ENCODE data around the gene MRGPRF.

The MRGPRF gene

GRCh38 chr11:69013009-69013951 is at the start of gene MRGPRF:
TSS of gene MRGPRF (minus strand) at chr11:69013246. CDS start at chr11:69009901, 3,345 bp downstream.
- Histone ChIP-seq H3K4me3 (peak within 1 kb of the TSS; percentile 21 to 48 (median 29)), H3K27ac (peak within 1 kb of the TSS in 20 of 21 experiments; percentile 28 to 91 (median 79))

GRCh38 chr11:69062169-69062855 is 49.3 kb upstream of the MRGPRF start:
- no peak overlapping the region for H3K4me3 ChIP-seq
- H3K27ac ChIP-seq = peak overlapping the region in 1 of 21 experiments; percentile 9

GRCh38 chr11:69061713-69062053 is 48.6 kb upstream of the MRGPRF start:
- H3K27ac ChIP-seq = peak overlapping the region in 1 of 21 experiments; percentile 9
- H3K4me3 ChIP-seq = no peak overlapping the region

- Histone ChIP-seq H3K4me3 (no peak overlapping the region), H3K27ac (peak overlapping the region in 1 of 21 experiments; percentile 13)
Measured at GRCh38 chr11:69060806-69061712, 48.0 kb upstream of the MRGPRF start.

- peak overlapping the region in 1 of 21 experiments; percentile 13 for H3K27ac ChIP-seq
- no peak overlapping the region for H3K4me3 ChIP-seq
Measured at GRCh38 chr11:69059985-69060384, 46.9 kb upstream of the MRGPRF start.

- H3K4me3 ChIP-seq = no peak overlapping the region
- H3K27ac ChIP-seq = peak overlapping the region in 2 of 21 experiments; percentile 2 to 32
Measured at GRCh38 chr11:69059429-69059828, 46.4 kb upstream of the MRGPRF start.

- Histone ChIP-seq H3K4me3 (no peak overlapping the region), H3K27ac (peak overlapping the region in 1 of 21 experiments; percentile 53)
Measured at GRCh38 chr11:69058511-69059270, 45.6 kb upstream of the MRGPRF start.

GRCh38 chr11:69057801-69058200 is 44.8 kb upstream of the MRGPRF start:
- H3K27ac ChIP-seq = peak overlapping the region in 1 of 21 experiments; percentile 53

GRCh38 chr11:69057236-69057635 is 44.2 kb upstream of the MRGPRF start:
- peak overlapping the region in 1 of 21 experiments; percentile 53 for H3K27ac ChIP-seq
- no peak overlapping the region for H3K4me3 ChIP-seq

More at GRCh38 chr11:69057801-69058200, 44.8 kb upstream of the MRGPRF start:
- no peak overlapping the region for H3K4me3 ChIP-seq

GRCh38 chr11:69055598-69056516 is 42.8 kb upstream of the MRGPRF start:
- Histone ChIP-seq H3K27ac (peak overlapping the region in 9 of 21 experiments; percentile 14 to 77 (median 55)), H3K4me3 (no peak overlapping the region)

GRCh38 chr11:69055212-69055586 is 42.2 kb upstream of the MRGPRF start:
- peak overlapping the region in 3 of 21 experiments; percentile 28 to 77 (median 77) for H3K27ac ChIP-seq

GRCh38 chr11:69054397-69055211 is 41.6 kb upstream of the MRGPRF start:
- Histone ChIP-seq H3K27ac (peak overlapping the region in 1 of 21 experiments; percentile 77), H3K4me3 (no peak overlapping the region)

More at GRCh38 chr11:69055212-69055586, 42.2 kb upstream of the MRGPRF start:
- no peak overlapping the region for H3K4me3 ChIP-seq

GRCh38 chr11:69053546-69054396 is 40.7 kb upstream of the MRGPRF start:
- H3K4me3 ChIP-seq = no peak overlapping the region
- H3K27ac ChIP-seq = peak overlapping the region in 5 of 21 experiments; percentile 18 to 99 (median 67)

- peak overlapping the region in 13 of 21 experiments; percentile 5 to 99 (median 36) for H3K27ac ChIP-seq
- no peak overlapping the region for H3K4me3 ChIP-seq
Measured at GRCh38 chr11:69053169-69053477, 40.1 kb upstream of the MRGPRF start.

GRCh38 chr11:69052343-69053168 is 39.5 kb upstream of the MRGPRF start:
- H3K4me3 ChIP-seq = no peak overlapping the region
- H3K27ac ChIP-seq = peak overlapping the region in 13 of 21 experiments; percentile 5 to 99 (median 36)
